ENCODE data around the gene MON1A. TPM values are rescaled to one million over a fixed set of nuclear protein-coding genes. Genes with fewer than 3 reads are reported as not detected.

The MON1A gene
- total RNA-seq, 1 donor from 2014 or later: 13.8 TPM

GRCh38 chr3:49899815-49900214 lies 29.8 kb downstream of the MON1A start:
- Mint-ChIP-seq H3K4me1 (ENCODE audit: unreplicated experiment) (peaks cover 7% of the 10 kb centered on the region), H3K36me3 (ENCODE audit: unreplicated experiment) (no peaks in the 10 kb centered on the region), H3K9me3 (ENCODE audit: unreplicated experiment) (no peaks in the 10 kb centered on the region), H3K27ac (ENCODE audit: unreplicated experiment) (no peak overlapping the region), H3K27me3 (ENCODE audit: unreplicated experiment) (no peaks in the 10 kb centered on the region), H3K4me3 (ENCODE audit: unreplicated experiment) (no peak overlapping the region)
- TF ChIP-seq CTCF (IDR thresholded peaks at IDR 0.05): no peak
- DNase-seq (ENCODE audit: extremely low spot score, unreplicated experiment): no peak

- no peak for TF ChIP-seq CTCF (IDR thresholded peaks at IDR 0.05)
- DNase-seq (ENCODE audit: extremely low spot score, unreplicated experiment): no peak
- H3K36me3 Mint-ChIP-seq (ENCODE audit: unreplicated experiment): no peaks in the 10 kb centered on the region
- no peak overlapping the region for H3K4me3 Mint-ChIP-seq (ENCODE audit: unreplicated experiment)
- H3K27ac Mint-ChIP-seq (ENCODE audit: unreplicated experiment): no peak overlapping the region
- peaks cover 7% of the 10 kb centered on the region for H3K4me1 Mint-ChIP-seq (ENCODE audit: unreplicated experiment)
- H3K27me3 Mint-ChIP-seq (ENCODE audit: unreplicated experiment): no peaks in the 10 kb centered on the region
- H3K9me3 Mint-ChIP-seq (ENCODE audit: unreplicated experiment): no peaks in the 10 kb centered on the region
These were observed 30.6 kb downstream of the MON1A start for GRCh38 chr3:49898991-49899390.

GRCh38 chr3:49896345-49896744 lies 33.3 kb downstream of the MON1A start:
- H3K4me3 Mint-ChIP-seq (ENCODE audit: unreplicated experiment): no peak overlapping the region
- no peaks in the 10 kb centered on the region for H3K27me3 Mint-ChIP-seq (ENCODE audit: unreplicated experiment)
- peaks cover 6% of the 10 kb centered on the region for H3K4me1 Mint-ChIP-seq (ENCODE audit: unreplicated experiment)
- H3K36me3 Mint-ChIP-seq (ENCODE audit: unreplicated experiment): no peaks in the 10 kb centered on the region
- no peak for DNase-seq (ENCODE audit: extremely low spot score, unreplicated experiment)
- H3K27ac Mint-ChIP-seq (ENCODE audit: unreplicated experiment): no peak overlapping the region
- H3K9me3 Mint-ChIP-seq (ENCODE audit: unreplicated experiment): no peaks in the 10 kb centered on the region
- TF ChIP-seq CTCF (IDR thresholded peaks at IDR 0.05): no peak

GRCh38 chr3:49895791-49896190 lies 33.8 kb downstream of the MON1A start:
- peaks cover under 1% of the 10 kb centered on the region for H3K4me1 Mint-ChIP-seq (ENCODE audit: unreplicated experiment)
- H3K36me3 Mint-ChIP-seq (ENCODE audit: unreplicated experiment): no peaks in the 10 kb centered on the region
- DNase-seq (ENCODE audit: extremely low spot score, unreplicated experiment): no peak
- no peak overlapping the region for H3K4me3 Mint-ChIP-seq (ENCODE audit: unreplicated experiment)
- H3K27ac Mint-ChIP-seq (ENCODE audit: unreplicated experiment): no peak overlapping the region
- H3K27me3 Mint-ChIP-seq (ENCODE audit: unreplicated experiment): no peaks in the 10 kb centered on the region
- no peak for TF ChIP-seq CTCF (IDR thresholded peaks at IDR 0.05)
- no peaks in the 10 kb centered on the region for H3K9me3 Mint-ChIP-seq (ENCODE audit: unreplicated experiment)

GRCh38 chr3:49889296-49889695 lies 40.3 kb downstream of the MON1A start:
- Mint-ChIP-seq H3K4me1 (ENCODE audit: unreplicated experiment) (no peaks in the 10 kb centered on the region), H3K27ac (ENCODE audit: unreplicated experiment) (no peak overlapping the region), H3K9me3 (ENCODE audit: unreplicated experiment) (no peaks in the 10 kb centered on the region), H3K36me3 (ENCODE audit: unreplicated experiment) (no peaks in the 10 kb centered on the region), H3K4me3 (ENCODE audit: unreplicated experiment) (no peak overlapping the region), H3K27me3 (ENCODE audit: unreplicated experiment) (no peaks in the 10 kb centered on the region)
- DNase-seq (ENCODE audit: extremely low spot score, unreplicated experiment): no peak
- no peak for TF ChIP-seq CTCF (IDR thresholded peaks at IDR 0.05)
